ENCODE measurements around the gene ALOXE3.

DNA sequence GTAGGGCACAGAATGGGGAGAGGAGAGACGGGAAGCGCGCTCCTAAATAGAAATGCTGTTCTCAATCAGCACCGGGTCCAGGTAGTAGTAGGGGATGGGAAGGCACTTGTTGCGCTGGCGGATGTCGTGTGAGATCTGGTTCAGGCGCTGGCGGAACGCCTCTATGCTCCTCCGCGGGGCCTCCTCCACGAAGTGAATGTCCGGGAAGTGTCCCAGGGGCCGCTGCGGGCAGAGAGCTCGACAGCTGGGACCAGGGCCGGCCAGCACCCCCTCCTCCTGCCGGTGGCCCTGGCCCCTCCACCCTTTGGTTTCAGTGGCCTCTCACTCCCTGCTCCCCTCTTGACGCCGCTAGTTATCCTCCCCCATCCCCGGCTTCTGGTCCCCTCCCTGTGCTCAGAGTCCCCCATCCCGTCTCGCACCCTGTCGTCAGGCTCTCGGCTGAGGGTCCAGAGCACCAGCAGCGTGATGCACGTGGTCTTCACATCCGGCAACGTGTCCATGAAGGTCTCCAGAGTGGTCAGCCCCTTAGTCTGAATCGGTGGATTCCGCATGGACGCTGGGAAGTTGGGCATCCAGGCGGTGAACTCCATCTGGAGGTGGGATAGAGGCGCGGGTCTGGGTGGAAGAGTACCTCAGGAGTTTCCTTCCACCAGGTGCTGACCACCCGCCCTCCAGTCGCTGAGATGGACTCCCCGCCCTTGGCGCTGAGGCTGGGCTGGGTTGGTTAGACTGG is 45.4 kb downstream of the ALOXE3 start:
- TF ChIP-seq, protein P1, sequence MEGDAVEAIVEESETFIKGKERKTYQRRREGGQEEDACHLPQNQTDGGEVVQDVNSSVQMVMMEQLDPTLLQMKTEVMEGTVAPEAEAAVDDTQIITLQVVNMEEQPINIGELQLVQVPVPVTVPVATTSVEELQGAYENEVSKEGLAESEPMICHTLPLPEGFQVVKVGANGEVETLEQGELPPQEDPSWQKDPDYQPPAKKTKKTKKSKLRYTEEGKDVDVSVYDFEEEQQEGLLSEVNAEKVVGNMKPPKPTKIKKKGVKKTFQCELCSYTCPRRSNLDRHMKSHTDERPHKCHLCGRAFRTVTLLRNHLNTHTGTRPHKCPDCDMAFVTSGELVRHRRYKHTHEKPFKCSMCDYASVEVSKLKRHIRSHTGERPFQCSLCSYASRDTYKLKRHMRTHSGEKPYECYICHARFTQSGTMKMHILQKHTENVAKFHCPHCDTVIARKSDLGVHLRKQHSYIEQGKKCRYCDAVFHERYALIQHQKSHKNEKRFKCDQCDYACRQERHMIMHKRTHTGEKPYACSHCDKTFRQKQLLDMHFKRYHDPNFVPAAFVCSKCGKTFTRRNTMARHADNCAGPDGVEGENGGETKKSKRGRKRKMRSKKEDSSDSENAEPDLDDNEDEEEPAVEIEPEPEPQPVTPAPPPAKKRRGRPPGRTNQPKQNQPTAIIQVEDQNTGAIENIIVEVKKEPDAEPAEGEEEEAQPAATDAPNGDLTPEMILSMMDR (conservative IDR thresholded peaks at IDR 0.05; ENCODE audit: low read depth in 2 of 2), result no peak
- TF ChIP-seq EZH2phosphoT487 (IDR thresholded peaks at IDR 0.05; ENCODE audit: unreplicated experiment), result no peak
- TF ChIP-seq POLR2AphosphoS5 (IDR thresholded peaks at IDR 0.05; ENCODE audit: low read depth), result no peak

Measured in GM23338 (cell line).